ENCODE measurements around the gene RRP8. TPM values are rescaled to one million over a fixed set of nuclear protein-coding genes. Genes with fewer than 3 reads are reported as not detected.

Gene RRP8
- total RNA-seq, 1 experiment from 2014 or later = 14.8 TPM

DNA sequence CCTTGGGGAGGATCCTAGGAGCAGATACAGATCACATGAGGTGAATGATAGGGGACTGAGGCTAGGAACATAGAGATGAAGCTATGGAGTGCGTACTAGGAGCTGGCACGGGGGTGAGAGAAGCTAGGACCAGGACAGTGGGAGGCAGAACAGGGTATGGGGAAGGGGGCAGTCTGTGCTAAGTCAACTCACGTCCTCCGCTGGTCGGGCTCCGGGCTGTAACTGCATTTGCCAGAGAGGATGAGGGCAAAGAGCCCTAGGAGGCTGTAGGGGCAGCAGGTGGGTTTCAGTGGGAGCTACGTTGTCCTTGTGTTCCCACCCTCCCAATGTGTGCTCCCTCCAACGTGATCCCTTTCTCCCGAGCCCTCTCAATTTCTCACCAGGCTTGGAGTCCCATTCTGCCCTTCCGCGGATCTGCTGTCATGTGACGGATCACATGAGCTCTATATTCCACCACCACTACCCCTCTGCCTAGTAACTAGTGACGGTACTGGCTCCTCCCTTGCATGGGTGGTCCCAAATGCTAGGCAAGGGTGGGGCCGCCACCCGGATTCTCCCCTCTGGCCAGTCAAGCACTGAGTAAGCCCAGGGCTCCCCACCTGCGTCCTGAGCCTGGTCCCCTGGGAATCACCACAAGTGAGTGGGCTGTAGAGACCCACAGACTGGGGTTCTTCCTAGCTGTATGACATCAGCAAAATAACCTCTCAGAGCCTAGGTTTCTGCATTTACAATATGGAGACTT lies 15.8 kb upstream of the RRP8 start, which contains the start of gene TPP1:
TPP1 (minus strand) TSS at position 419 of the 742 bp plus-strand sequence; CDS start at position 397, 22 bp downstream.
- DNase-seq (ENCODE audit: extremely low read depth, low read depth) = peak; percentile 89

DNA sequence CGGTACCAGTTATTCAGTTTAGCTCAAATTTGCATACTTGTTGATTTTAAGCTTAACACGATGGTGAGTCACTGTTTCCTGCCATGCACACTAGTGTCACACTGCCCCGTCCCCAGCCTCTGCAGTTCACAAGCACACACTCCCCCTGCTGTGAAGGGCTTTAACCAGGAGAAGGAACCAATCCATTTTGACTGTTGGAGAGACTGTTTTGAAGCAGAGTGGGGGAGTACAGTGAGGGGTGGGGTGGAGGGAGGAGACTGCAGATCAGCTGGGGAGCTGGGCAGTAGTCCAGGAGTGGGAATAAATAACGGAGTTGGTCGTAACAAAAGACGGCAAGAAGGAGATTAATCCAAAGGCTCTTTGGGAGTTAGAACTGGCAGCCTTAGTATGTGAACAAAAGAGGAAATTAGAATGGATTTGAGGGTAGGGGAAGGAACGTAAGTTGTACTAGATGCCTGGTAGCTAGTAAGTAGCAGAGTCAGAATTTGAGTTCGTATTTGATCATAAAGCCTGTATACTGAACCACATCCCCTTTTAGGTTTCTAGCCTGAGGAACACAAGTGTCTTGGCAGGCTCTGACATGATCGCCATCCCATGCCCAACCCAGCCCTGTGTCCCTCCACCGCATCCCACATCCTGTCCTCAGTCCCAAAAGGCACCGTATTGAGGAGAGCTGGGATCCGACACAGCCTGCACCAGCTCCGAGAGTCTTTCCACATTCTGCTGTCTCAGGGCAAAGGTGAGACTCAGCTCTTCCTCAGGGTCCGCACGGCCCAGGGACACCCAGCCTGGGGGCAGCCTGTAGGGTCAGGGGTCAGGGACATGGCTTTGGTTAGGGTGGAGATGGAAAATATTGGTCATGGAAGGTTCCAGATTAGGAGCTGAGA lies 14.9 kb upstream of the RRP8 start:
- DNase-seq (ENCODE audit: extremely low read depth, low read depth) = no peak

DNA sequence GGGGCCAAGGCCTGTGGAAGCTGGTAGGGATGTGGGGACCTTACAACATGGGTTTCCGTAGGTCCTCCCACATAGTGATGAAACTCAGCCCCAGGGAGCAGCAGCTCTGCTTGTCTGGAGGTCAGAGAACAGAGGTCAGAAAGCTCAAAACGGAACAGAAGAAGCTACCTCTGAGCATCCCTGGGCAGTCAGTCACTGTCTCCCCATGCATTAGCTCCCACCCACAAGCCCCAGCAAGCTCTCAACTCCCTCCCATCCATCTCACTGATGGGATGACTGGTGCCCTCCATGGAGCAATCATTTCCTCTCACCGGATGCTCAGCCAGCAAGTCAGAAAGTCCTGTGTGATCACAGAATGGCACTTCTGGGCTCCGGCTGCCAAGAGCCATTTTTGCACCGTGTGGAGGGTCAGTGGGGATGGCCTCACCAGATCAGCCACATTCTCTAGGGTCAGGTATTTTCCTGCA lies 13.9 kb upstream of the RRP8 start:
- no peak for DNase-seq (ENCODE audit: extremely low read depth, low read depth)

DNA sequence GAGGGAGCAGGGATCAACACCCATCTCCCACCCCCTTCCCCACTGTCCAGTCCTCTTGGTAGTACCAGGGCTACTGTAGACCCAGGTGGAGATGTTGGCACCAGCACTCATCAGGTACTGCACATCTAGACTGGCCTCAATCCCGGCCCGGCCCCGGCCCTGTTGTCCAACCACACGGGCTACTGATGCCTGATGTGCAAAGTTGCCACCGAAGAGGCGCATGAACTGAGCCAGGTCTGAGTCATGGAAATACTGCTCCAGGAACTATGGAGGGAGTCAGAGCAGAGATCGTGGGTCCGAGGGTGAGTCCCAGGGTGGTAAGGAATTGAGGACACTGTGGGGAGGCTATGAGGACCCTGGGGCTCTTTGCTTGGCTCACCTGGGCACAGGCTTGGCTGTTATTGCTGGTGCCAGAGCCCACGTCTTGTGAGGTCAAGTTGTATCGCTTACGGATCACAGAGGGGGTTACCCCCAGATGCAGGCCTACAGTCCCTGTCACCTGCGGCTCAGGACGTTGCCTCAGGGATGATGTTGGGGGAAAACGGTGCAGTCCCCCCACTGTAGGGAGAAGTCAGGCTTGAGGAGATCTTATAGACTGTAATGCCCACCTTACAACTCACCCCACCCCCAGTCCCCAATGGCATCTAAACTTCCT lies 13.3 kb upstream of the RRP8 start:
- DNase-seq (ENCODE audit: extremely low read depth, low read depth) = no peak

DNA sequence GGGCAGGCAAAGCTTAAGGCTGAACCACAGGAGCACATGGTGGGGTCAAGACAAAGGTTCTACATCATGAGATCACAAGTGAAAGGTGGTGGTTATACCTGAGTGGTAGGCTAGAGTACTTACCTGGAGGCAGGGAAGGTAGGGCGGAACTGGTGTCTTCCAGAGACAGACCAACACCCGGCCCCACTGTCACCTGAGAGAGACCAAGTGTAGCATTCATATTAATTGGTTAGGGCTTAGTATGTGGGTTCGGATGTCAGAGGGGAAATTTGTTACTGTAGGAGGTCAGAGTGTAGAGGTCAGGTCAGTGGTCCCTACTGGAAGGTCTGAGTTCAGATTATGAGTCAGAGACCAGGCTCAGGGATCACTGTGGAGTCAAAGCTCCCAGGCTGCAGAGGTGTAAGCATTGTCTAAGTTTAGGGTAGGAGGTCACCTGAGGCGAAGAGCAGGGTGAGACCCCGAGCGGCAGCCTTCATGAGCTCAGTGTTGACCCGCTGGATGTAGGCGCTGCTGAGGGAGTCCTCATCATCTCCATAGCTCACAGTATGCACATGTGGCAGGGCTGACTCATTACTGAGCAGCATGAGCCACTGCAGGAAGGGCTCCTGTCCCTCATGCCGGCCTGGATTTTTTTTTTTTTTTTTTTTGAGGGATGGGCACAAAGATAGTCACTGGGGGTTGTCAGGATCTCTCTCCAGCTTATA lies 12.6 kb upstream of the RRP8 start:
- no peak for DNase-seq (ENCODE audit: extremely low read depth, low read depth)

DNA sequence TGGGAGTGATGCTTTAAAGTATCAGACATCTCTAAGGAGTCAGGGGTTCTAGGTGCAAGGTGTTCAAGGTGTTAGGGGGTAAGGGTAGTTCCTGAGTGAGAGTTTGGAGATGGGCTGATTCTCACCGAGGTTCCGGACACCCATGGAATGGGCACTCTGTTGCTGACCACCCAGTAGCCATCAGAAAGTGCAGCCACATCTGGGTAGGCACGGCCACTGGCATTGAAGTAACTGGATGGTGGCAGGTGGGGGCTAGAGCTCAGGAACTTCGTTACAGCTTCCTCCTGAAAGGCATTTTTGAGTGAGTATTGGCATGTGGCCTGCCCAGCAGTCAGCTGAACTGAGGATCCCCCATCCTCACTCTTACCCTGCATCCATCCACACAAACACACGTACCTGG lies 11.6 kb upstream of the RRP8 start:
- no peak for DNase-seq (ENCODE audit: extremely low read depth, low read depth)

DNA sequence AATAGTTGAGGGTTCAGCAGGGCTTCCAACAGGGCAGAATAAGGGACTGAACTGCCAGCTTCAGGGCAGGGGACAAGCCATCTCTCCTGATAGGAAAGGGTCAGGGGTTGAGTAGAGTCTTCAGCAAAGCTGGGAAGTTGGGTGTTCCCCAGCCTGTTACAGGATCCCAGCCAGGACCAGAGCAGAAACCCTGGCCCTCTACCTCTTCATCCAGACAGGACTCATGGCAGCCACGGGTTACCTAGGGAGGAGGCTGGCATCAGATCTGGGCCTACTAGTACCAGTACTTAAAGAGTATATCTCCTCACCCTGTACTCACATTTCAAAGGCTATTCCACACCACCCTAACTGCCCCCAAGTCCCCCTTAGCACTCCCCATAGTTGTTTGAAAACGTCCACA lies 11.0 kb upstream of the RRP8 start:
- DNase-seq (ENCODE audit: extremely low read depth, low read depth) = no peak

DNA sequence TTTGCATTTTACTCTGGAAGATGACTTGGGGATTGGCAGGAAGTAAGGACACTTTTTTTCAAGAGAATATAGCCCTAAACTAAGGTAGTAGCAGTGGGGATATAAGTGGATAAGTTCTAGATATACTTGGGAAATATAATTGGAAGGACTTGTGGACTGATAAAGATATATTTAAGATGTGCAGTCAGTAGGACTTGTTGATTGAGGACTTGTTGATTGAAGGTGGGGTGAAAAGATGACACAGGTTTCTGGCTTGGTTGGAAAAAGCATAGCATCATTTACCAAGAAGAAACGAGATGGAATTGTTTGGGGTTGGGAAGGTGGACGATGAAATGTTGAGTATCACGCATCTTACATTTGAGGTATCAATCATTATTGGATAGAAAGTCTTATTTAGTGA lies 10.1 kb upstream of the RRP8 start:
- DNase-seq (ENCODE audit: extremely low read depth, low read depth) = no peak

DNA sequence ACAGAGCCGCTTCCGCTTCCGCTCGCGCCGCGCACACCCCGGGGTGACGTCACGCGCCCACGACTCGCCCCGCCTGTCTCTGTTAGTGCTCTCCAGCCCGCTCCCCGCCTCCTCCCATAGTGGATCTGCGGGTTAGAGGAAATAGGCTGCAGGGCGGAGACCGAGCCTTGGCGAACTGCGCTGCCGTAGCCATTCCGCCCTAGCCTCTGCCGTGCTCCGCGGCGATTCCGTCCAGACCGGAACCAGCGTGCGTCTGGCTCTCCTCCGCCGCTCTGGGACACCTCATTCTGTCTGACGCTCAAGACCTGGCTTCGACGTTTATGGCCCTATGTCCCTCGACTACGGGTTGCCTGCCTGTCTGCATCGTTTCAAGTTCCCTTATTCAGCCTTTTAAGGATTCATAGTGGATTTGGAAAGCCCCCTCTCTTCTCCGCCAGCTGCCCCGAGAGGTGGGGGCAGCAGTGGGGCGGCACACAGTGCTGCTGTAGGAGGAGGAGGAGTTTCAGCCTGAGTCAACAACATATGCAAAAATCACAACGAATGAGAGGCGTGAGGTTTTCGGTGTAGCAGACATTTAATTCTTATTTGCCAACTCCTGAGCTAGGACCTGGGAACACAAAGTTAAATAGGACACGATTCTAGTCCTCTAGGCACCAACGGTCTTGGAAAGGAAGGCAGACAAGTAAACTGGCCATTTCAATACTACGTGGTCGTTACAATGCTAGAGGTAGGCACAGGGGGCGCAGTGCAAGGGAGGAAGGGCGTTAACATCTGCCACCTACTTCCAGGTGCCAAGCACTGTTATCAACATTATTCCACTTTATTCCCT lies 9.0 kb upstream of the RRP8 start, which contains the start of gene TAF10:
TAF10 (minus strand) TSS at position 4 of the 829 bp plus-strand sequence. CDS start 27 bp downstream, outside the sequence.
- DNase-seq (ENCODE audit: extremely low read depth, low read depth) = peak; percentile 88

DNA sequence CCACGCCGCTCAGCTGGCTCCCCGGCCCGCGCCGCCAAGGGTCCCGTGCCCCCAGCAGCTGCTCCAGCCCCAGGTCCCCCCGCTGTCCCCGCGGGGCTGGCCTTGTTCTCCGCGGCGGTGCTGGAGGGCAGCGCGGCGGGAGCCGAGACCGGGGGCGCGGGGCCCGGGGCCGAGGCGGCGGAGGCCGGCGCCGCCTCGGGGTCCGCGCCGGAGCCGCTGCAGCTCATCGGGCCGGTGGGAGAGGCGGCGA lies 8.5 kb upstream of the RRP8 start:
- DNase-seq (ENCODE audit: extremely low read depth, low read depth) = no peak

DNA sequence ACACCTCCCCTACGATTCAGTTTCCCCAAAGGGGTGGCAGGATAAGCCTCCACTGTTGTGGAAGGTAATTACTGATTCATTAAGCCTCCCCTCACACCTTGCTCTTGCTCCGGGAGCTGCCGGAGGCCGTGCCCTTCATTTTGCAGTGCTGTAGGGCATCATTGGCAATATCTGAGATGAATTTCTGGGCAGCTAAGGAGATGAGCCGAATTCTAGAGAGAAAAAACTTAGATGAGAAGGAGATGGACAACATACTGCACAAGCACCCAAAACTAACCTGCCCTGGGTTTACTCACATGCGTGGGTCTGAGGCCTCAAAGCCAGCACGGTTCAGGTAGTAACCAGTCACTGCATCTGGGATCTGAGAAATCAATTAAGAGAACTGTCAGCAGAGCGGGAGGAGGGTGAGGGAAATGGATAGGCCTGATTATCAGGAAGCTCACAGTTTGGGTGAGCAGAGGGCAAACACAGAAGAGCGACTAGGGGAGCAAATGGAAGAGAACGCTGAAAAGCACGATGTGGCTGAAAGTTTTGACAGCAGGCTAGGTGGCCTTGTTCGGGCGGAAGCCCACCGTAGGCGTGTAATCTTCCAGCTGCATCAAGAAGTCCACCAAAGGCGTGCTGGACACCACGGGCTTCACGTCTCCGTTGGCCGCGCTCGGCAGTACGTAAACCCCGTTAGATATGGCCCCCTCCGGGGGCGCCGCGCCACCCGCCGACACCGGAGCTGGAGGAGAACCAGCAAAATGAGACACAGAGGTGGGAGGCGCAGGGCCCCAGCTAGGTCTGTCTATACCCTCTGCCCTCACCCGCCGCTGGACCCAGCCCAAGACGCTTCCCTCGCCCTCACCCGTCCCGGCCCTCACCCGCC lies 7.9 kb upstream of the RRP8 start:
- no peak for DNase-seq (ENCODE audit: extremely low read depth, low read depth)

DNA sequence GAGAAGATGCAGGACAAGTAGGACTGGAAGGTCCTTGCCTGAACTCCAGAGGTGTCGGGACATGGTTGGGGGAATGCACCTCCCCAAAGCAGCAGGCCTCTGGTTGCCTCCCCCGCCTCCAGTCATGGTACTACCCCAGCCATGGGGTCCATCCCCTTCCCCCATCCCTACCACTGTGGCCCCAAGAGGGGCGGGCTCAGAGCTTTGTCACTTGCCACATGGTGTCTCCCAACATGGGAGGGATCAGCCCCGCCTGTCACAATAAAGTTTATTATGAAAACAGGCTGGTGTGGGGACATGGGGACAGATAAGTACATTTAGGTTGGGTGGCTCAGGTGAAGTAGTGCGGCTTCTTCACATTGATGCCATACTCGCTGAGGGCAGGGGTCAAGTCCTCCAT lies 7.2 kb upstream of the RRP8 start:
- DNase-seq (ENCODE audit: extremely low read depth, low read depth) = no peak

DNA sequence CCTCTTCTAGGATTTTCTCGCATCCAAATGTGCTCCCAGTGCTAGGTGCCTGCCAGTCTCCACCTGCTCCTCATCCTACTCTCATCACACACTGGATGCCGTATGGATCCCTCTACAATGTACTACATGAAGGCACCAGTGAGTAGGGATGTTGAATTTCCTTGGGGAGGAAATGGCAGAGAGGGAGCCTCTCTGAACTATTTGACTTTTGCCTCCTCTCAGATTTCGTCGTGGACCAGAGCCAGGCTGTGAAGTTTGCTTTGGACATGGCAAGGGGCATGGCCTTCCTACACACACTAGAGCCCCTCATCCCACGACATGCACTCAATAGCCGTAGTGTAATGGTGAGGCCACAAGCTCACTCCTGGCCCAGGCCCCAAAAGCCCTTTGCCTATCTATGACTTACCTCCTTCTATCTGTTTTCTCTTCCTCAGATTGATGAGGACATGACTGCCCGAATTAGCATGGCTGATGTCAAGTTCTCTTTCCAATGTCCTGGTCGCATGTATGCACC lies 6.1 kb upstream of the RRP8 start:
- DNase-seq (ENCODE audit: extremely low read depth, low read depth) = no peak

DNA sequence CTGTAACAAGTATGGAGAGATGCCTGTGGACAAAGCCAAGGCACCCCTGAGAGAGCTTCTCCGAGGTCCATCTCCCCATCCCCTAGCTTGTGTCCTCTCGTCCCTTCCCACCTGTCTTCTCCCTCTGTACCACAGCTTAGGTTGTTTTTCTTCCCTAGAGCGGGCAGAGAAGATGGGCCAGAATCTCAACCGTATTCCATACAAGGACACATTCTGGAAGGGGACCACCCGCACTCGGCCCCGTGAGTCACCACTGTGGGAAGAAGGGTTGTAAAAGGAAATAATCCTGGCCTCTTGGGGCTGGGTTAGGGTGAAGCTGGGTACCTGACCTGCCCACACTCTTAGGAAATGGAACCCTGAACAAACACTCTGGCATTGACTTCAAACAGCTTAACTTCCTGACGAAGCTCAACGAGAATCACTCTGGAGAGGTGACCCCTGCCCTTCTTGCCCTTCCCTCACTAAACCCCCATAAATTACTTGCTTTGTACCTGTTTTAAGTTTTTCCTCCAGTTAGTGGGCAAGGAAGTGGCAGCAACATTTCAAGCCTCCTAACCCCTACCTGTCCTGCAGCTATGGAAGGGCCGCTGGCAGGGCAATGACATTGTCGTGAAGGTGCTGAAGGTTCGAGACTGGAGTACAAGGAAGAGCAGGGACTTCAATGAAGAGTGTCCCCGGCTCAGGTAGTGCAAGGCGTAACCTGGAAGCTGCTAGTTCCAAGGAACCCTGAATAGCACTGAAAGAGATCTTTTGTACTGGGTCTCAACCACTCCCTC lies 5.5 kb upstream of the RRP8 start:
- no peak for DNase-seq (ENCODE audit: extremely low read depth, low read depth)

DNA sequence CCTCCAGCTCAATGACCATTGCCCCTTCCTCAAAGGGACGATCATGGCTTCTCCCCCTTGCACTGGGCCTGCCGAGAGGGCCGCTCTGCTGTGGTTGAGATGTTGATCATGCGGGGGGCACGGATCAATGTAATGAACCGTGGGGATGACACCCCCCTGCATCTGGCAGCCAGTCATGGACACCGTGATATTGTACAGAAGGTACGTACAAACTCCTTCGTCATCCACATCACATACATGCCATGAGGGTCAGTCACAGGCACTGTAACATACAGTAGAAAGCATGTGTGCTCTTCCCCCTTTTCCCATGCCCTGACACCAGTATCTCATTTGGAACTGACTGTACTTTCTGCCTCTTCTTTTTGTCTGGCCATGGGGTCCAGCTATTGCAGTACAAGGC lies 4.6 kb upstream of the RRP8 start:
- no peak for DNase-seq (ENCODE audit: extremely low read depth, low read depth)

DNA sequence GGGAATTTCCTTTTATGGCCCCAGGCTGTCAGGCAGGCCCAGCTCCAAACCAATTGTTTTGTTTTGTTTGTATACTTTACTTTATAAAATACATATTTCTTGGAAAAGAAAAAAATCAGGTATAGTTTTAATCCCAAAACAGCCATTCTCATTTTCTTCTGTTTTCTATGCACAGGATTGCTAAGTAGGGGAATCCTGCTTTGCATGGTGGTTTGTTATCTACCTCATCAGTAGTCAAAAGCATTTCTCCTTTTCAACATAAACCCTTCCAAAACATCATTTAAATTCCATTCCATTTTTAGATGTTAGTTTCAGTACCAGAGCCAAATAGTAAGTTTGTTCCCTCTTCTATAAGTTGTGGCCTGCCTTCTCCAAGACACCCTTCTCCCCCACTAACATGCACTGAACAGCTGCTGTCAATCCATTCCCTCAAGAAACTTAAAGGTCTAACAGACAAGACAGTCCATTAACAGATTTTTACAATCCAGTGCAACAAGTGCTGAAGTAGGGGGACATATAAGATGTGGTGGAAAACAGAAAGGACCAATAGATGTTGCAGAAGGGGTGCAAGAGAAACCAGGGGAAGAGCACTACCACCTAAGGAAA lies 3.9 kb upstream of the RRP8 start:
- DNase-seq (ENCODE audit: extremely low read depth, low read depth) = no peak

DNA sequence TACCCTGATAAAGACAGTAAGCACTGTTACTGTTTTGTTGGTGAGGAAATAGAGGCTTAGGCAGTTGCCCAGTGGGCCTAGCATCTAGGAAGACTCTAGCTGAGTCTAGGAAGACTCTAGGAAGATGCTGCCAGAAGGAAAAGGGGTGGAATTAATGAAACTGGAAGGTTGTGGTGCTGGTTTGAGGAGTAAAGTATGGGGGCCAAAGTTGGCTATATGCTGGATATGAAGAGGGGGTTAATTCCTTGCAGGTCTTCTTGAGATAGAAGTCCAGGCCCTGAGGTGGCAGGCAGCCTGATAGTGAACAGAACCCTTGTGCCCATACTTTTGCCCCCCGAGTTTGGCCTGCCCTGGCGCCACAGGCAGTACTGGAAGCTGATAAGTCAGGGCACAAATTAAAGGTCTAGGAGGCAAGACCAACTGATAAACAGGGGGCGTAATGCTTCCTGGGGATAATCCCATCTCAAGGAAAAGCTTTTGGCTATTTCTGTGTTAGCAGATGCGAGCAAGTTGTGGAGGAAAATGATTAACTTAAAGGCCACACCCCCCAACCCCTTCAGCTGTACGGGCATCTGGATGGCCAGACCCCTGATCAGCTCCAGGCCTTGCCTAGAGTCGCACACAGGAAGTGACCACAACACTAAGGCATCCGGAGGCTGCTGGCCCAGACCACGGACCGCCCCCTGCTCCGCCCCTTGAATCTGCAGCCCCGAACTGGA lies 3.2 kb upstream of the RRP8 start:
- DNase-seq (ENCODE audit: extremely low read depth, low read depth) = peak; percentile 43
